SK-N-SH (cell line): Measurements from ENCODE around the gene CHD1. TPM values are rescaled to one million over a fixed set of nuclear protein-coding genes. Genes with fewer than 3 reads are reported as not detected.

Experiments used
- CTCF ChIA-PET: fragments of 300-600, 350-600 bp; formaldehyde crosslinking; extraction: SDS; loops from one replicate; lab custom pipeline; 2021; lab: Yijun Ruan, JAX
- POLR2A ChIA-PET: fragments of 350-600 bp; sonication (Branson Sonifier 250); formaldehyde crosslinking; extraction: SDS; loops from one replicate; lab custom pipeline; 2020; ENCODE audit warnings: antibody characterized with exemption, inconsistent platforms; lab: Yijun Ruan, JAX
- DNase-seq: peaks from one replicate; pipeline ENCODE4 v3.0.0; 2012
- H2AFZ ChIP-seq: fragments of 200-600 bp; sonication (generic); 2 replicates; pipeline ENCODE4 v1.8.1; 2016; ENCODE audit warnings: antibody characterized with exemption, mild to moderate bottlenecking, low read depth
- H3F3A ChIP-seq: fragments of 200-600 bp; sonication (generic); replicated peaks from 2 replicates; pipeline ENCODE3; 2016; ENCODE audit warnings: antibody characterized with exemption, mild to moderate bottlenecking; ENCODE audit not compliant: insufficient read depth
- H3K27ac ChIP-seq, 2 experiments: fragments of 200-500 bp in 1 of 2; fragments of 200-600 bp in 1 of 2; sonication (Bioruptor generic) in 1 of 2; sonication (generic), shearing (Covaris generic) in 1 of 2; 2 replicates each; pipeline versions ENCODE4 v1.5.1 to v1.6.1; 2014 to 2016; ENCODE audit warnings: low read depth in 2 of 2, inconsistent platforms in 1 of 2, low read length in 1 of 2, mild to moderate bottlenecking in 1 of 2, mixed read lengths in 1 of 2
- H3K27me3 ChIP-seq: fragments of 200-600 bp; sonication (generic), shearing (Covaris generic); 2 replicates; pipeline ENCODE4 v1.6.1; 2016; ENCODE audit warnings: mixed run types; ENCODE audit not compliant: insufficient read depth
- H3K36me3 ChIP-seq, 2 experiments: fragments of 200-500 bp in 1 of 2; fragments of 200-600 bp in 1 of 2; sonication (Bioruptor generic) in 1 of 2; sonication (generic) in 1 of 2; replicated peaks in 1 of 2; 2 replicates each; pipeline versions ENCODE3 to v1.5.1; 2014 to 2016; ENCODE audit warnings: low read length in 1 of 2, mild to moderate bottlenecking in 1 of 2; ENCODE audit not compliant: insufficient read depth in 2 of 2, control insufficient read depth in 1 of 2
- H3K4me1 ChIP-seq, 2 experiments: fragments of 200-500 bp in 1 of 2; fragments of 200-600 bp in 1 of 2; sonication (Bioruptor generic) in 1 of 2; sonication (generic), shearing (Covaris generic) in 1 of 2; 2 replicates each; pipeline versions ENCODE4 v1.5.1 to v1.6.1; 2014 to 2016; ENCODE audit warnings: low read depth in 1 of 2, low read length in 1 of 2, mixed run types in 1 of 2; ENCODE audit not compliant: insufficient read depth in 2 of 2, control insufficient read depth in 1 of 2
- H3K4me2 ChIP-seq: fragments of 200-600 bp; sonication (generic), shearing (Covaris generic); 2 replicates; pipeline ENCODE4 v1.6.1; 2017; ENCODE audit warnings: mixed run types
- H3K4me3 ChIP-seq, 2 experiments: fragments of 200-500 bp in 1 of 2; fragments of 200-600 bp in 1 of 2; sonication (Bioruptor generic) in 1 of 2; sonication (generic), shearing (Covaris generic) in 1 of 2; 2 replicates each; pipeline versions ENCODE4 v1.5.1 to v1.8.1; 2014 to 2016; ENCODE audit warnings: low read depth in 2 of 2, inconsistent platforms in 1 of 2, low read length in 1 of 2, mild to moderate bottlenecking in 1 of 2, mixed read lengths in 1 of 2, moderate library complexity in 1 of 2
- H3K79me2 ChIP-seq: fragments of 200-600 bp; sonication (generic); 2 replicates; pipeline ENCODE4 v1.8.1; 2017; ENCODE audit warnings: mild to moderate bottlenecking; ENCODE audit not compliant: insufficient read depth
- H3K9ac ChIP-seq: fragments of 200-600 bp; sonication (generic); 2 replicates; pipeline ENCODE4 v1.6.1; 2017; ENCODE audit warnings: mixed run types
- H3K9me2 ChIP-seq: fragments of 200-600 bp; sonication (generic); 2 replicates; pipeline ENCODE4 v1.6.1; 2017; ENCODE audit warnings: mixed run types
- H3K9me3 ChIP-seq: fragments of 200-600 bp; sonication (generic); 2 replicates; pipeline ENCODE4 v1.6.1; 2017; ENCODE audit warnings: mixed run types, mild to moderate bottlenecking, moderate library complexity
- H4K20me1 ChIP-seq: fragments of 200-600 bp; sonication (generic); 2 replicates; pipeline ENCODE4 v1.6.1; 2017; ENCODE audit warnings: mild to moderate bottlenecking, mixed run types; ENCODE audit not compliant: insufficient read depth
- CHD2 ChIP-seq: fragments of 150-350 bp; IDR thresholded peaks from 2 replicates; pipeline ENCODE4 v1.6.1; 2018; ENCODE audit warnings: low read length; ENCODE audit not compliant: partially characterized antibody
- ELF1 ChIP-seq: IDR thresholded peaks from 2 replicates; pipeline ENCODE4 v1.4.0; 2012
- EP300 ChIP-seq, 2 experiments: IDR thresholded peaks; 2 replicates each; pipeline versions ENCODE4 v1.4.0 to v1.6.1; 2012; ENCODE audit warnings: borderline replicate concordance in 1 of 2, low read depth in 1 of 2, low read length in 1 of 2
- FOXJ3 ChIP-seq: sonication (generic); formaldehyde crosslinking; IDR thresholded peaks from 2 replicates; pipeline ENCODE4 v1.5.1; 2020; ENCODE audit warnings: mild to moderate bottlenecking, missing genetic modification reagents
- GATA2 ChIP-seq: sonication (generic); formaldehyde crosslinking; IDR thresholded peaks from 2 replicates; pipeline ENCODE4 v1.5.0; 2020; ENCODE audit warnings: mild to moderate bottlenecking, missing genetic modification reagents
- JUND ChIP-seq: IDR thresholded peaks from 2 replicates; pipeline ENCODE4 v1.4.0; 2012
- MEF2A ChIP-seq: IDR thresholded peaks from 2 replicates; pipeline ENCODE4 v1.4.0; 2012; ENCODE audit warnings: low read depth, borderline replicate concordance
- NFIC ChIP-seq: IDR thresholded peaks from 2 replicates; pipeline ENCODE4 v1.4.0; 2012; ENCODE audit warnings: borderline replicate concordance
- RAD21 ChIP-seq: IDR thresholded peaks from 2 replicates; pipeline ENCODE4 v1.6.1; 2012; ENCODE audit warnings: mild to moderate bottlenecking, low read length
- RCOR1 ChIP-seq: fragments of 150-350 bp; IDR thresholded peaks from 2 replicates; pipeline ENCODE4 v1.6.1; 2017; ENCODE audit warnings: antibody characterized with exemption, low read length
- RFX5 ChIP-seq: IDR thresholded peaks from 2 replicates; pipeline ENCODE4 v1.6.1; 2012; ENCODE audit warnings: mild to moderate bottlenecking, improper control_type of control experiment, low read length
- SIN3A ChIP-seq: IDR thresholded peaks from 2 replicates; pipeline ENCODE4 v1.6.1; 2012; ENCODE audit warnings: low read depth, mild to moderate bottlenecking, low read length, moderate library complexity, borderline replicate concordance
- TCF12 ChIP-seq: IDR thresholded peaks from 2 replicates; pipeline ENCODE4 v1.4.0; 2012
- WGBS: methylation state at CpG from one replicate; pipeline ENCODE4 v1.1.6; 2017; ENCODE audit warnings: low lambda C conversion rate; 5-methylcytosine and 5-hydroxymethylcytosine counted together
- polyA plus RNA-seq, 3 experiments: library from polyadenylated mRNA; depleted of rRNA; stranded (reverse); fragments of >200 nt; gene quantifications; 2 replicates each; pipeline ENCODE4 v1.2.3, GENCODE V29; 2012
- TF ChIP-seq, protein P1 (sequence below): IDR thresholded peaks from 2 replicates; pipeline ENCODE4 v1.4.0; 2012; ENCODE audit warnings: low read depth, borderline replicate concordance
- TF ChIP-seq, protein P2 (sequence below): fragments of 150-350 bp; IDR thresholded peaks from 2 replicates; pipeline ENCODE4 v1.6.1; 2017; ENCODE audit warnings: antibody characterized with exemption, low read length, low read depth, borderline replicate concordance
- TF ChIP-seq, protein P3 (sequence below): IDR thresholded peaks from 2 replicates; pipeline ENCODE4 v1.6.1; 2012; ENCODE audit warnings: mild to moderate bottlenecking, low read depth, low read length, moderate library complexity
- TF ChIP-seq, protein P4 (sequence below): IDR thresholded peaks from 2 replicates; pipeline ENCODE4; 2012

CHD1 gene
- polyA plus RNA-seq, 1 of the 3 experiments (the other 2 are of a cell fraction) = 12.4 TPM

DNA sequence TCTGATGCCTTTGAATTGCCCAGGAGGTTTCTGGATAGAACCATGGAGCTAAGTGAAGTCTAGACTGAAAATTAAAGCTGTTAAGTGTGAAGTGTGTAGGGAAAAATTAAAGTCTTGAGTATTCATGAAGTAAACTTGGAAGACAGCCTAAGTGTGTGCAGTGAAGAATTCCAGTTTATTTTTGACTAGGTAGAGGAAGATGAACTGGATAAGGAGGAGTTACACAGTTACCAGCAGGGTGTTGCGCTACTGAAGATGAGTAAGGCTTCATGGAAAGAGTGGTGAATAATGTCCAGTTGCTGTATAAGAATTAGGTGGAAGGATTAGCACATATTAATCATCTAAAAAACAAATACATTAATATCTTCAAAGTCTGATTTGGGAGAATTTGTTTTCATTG is 5.7 kb upstream of the CHD1 start:
- H3K4me1 ChIP-seq = peaks cover 4 to 6% of the 10 kb centered on the region in 2 experiments; a peak in 2 of 4 replicates
- H3K4me2 ChIP-seq = no peak overlapping the region
- TF ChIP-seq TCF12 (no peak), ELF1 (no peak), FOXJ3 (no peak), MEF2A (no peak), RAD21 (no peak), NFIC (no peak), SIN3A (no peak)
- TF ChIP-seq, protein P1, sequence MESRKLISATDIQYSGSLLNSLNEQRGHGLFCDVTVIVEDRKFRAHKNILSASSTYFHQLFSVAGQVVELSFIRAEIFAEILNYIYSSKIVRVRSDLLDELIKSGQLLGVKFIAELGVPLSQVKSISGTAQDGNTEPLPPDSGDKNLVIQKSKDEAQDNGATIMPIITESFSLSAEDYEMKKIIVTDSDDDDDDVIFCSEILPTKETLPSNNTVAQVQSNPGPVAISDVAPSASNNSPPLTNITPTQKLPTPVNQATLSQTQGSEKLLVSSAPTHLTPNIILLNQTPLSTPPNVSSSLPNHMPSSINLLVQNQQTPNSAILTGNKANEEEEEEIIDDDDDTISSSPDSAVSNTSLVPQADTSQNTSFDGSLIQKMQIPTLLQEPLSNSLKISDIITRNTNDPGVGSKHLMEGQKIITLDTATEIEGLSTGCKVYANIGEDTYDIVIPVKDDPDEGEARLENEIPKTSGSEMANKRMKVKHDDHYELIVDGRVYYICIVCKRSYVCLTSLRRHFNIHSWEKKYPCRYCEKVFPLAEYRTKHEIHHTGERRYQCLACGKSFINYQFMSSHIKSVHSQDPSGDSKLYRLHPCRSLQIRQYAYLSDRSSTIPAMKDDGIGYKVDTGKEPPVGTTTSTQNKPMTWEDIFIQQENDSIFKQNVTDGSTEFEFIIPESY = no peak
- no peaks in the 10 kb centered on the region for H3K9me2 ChIP-seq
- no peaks in the 10 kb centered on the region for H3K9me3 ChIP-seq
- no peaks in the 10 kb centered on the region for H3K27me3 ChIP-seq
- ChIA-PET CTCF (interaction anchor here (1.2 kb wide), 1 partner anchor 34 kb away, joined by 3 read pairs; no protein-coding TSS in a partner anchor), POLR2A (no interaction called here)
- no peak overlapping the region for H3K4me3 ChIP-seq
- DNase-seq = no peak
- H3K79me2 ChIP-seq = peaks cover 30% of the 10 kb centered on the region
- WGBS = 91% methylated on average over 1 of the region's 1 CpG
- peaks cover 0 to 9% of the 10 kb centered on the region in 2 experiments for H3K36me3 ChIP-seq
- H3K27ac ChIP-seq = no peak overlapping the region
- no peak overlapping the region for H2AFZ ChIP-seq
- H4K20me1 ChIP-seq = peaks cover 19% of the 10 kb centered on the region; the same call in 1 of the 2 replicates
- peaks cover 4% of the 10 kb centered on the region for H3F3A ChIP-seq
- no peak overlapping the region for H3K9ac ChIP-seq

DNA sequence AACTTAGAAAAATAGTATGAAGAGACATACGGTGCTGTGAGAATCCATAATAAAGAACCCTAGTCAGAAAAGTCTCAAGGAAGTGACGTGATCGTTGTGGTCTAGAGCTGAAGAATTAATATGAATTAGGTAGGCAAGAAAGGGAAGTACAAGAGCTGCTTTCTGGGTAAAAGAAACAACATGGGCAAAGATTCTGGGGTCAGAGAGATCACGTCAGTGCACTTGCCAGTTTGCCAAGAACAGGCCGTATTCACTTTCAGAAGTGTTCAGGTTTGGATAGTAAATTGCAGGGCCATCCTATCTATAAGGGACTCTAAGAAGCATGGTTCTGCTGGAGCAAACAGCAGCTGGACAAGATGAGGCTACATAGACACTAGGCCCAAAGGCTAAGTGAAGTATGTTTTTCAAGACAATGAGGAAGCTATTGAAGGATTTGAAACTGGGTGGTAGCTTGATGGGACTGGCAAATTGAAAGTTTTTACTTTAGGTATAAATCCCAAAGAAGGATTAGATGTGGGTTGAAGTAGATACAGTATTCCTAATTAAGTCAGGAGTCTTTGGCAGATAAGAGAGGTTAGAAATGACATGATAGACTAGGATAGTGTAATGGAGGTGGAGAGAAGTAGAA is 4.8 kb upstream of the CHD1 start:
- H3K27me3 ChIP-seq = no peaks in the 10 kb centered on the region
- H3K4me2 ChIP-seq = no peak overlapping the region
- ChIA-PET CTCF (interaction anchor here (1.1 to 1.2 kb wide), 2 partner anchors 35 to 127 kb away, joined by 3 read pairs; no protein-coding TSS in a partner anchor), POLR2A (no interaction called here)
- no peak for DNase-seq
- H3K27ac ChIP-seq = no peak overlapping the region
- peaks cover 4 to 6% of the 10 kb centered on the region in 2 experiments; a peak in 2 of 4 replicates for H3K4me1 ChIP-seq
- peaks cover 5% of the 10 kb centered on the region for H3F3A ChIP-seq
- no peak overlapping the region for H3K9ac ChIP-seq
- peaks cover 0 to 9% of the 10 kb centered on the region in 2 experiments for H3K36me3 ChIP-seq
- WGBS = 97% methylated on average over 5 of the region's 5 CpGs
- no peak overlapping the region for H2AFZ ChIP-seq
- H3K9me2 ChIP-seq = no peaks in the 10 kb centered on the region
- H3K9me3 ChIP-seq = no peaks in the 10 kb centered on the region
- H3K4me3 ChIP-seq = no peak overlapping the region
- H4K20me1 ChIP-seq = peaks cover 19% of the 10 kb centered on the region; the same call in 1 of the 2 replicates
- peaks cover 30% of the 10 kb centered on the region for H3K79me2 ChIP-seq
- no peak for TF ChIP-seq NFIC
- no peak for TF ChIP-seq FOXJ3
- TF ChIP-seq TCF12 = no peak
- TF ChIP-seq, protein P2, sequence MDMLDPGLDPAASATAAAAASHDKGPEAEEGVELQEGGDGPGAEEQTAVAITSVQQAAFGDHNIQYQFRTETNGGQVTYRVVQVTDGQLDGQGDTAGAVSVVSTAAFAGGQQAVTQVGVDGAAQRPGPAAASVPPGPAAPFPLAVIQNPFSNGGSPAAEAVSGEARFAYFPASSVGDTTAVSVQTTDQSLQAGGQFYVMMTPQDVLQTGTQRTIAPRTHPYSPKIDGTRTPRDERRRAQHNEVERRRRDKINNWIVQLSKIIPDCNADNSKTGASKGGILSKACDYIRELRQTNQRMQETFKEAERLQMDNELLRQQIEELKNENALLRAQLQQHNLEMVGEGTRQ = no peak
- TF ChIP-seq, protein P1 = no peak
- TF ChIP-seq EP300 (IDR thresholded peaks at IDR 0.05; ENCODE audit: borderline replicate concordance in 1 of 2, low read depth in 1 of 2, low read length in 1 of 2) = no peak
- TF ChIP-seq GATA2 (CRISPR knock-in tag) = no peak
- TF ChIP-seq, protein P3, sequence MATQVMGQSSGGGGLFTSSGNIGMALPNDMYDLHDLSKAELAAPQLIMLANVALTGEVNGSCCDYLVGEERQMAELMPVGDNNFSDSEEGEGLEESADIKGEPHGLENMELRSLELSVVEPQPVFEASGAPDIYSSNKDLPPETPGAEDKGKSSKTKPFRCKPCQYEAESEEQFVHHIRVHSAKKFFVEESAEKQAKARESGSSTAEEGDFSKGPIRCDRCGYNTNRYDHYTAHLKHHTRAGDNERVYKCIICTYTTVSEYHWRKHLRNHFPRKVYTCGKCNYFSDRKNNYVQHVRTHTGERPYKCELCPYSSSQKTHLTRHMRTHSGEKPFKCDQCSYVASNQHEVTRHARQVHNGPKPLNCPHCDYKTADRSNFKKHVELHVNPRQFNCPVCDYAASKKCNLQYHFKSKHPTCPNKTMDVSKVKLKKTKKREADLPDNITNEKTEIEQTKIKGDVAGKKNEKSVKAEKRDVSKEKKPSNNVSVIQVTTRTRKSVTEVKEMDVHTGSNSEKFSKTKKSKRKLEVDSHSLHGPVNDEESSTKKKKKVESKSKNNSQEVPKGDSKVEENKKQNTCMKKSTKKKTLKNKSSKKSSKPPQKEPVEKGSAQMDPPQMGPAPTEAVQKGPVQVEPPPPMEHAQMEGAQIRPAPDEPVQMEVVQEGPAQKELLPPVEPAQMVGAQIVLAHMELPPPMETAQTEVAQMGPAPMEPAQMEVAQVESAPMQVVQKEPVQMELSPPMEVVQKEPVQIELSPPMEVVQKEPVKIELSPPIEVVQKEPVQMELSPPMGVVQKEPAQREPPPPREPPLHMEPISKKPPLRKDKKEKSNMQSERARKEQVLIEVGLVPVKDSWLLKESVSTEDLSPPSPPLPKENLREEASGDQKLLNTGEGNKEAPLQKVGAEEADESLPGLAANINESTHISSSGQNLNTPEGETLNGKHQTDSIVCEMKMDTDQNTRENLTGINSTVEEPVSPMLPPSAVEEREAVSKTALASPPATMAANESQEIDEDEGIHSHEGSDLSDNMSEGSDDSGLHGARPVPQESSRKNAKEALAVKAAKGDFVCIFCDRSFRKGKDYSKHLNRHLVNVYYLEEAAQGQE = no peak
- TF ChIP-seq RFX5 = no peak
- no peak for TF ChIP-seq CHD2
- no peak for TF ChIP-seq JUND
- TF ChIP-seq, protein P4, sequence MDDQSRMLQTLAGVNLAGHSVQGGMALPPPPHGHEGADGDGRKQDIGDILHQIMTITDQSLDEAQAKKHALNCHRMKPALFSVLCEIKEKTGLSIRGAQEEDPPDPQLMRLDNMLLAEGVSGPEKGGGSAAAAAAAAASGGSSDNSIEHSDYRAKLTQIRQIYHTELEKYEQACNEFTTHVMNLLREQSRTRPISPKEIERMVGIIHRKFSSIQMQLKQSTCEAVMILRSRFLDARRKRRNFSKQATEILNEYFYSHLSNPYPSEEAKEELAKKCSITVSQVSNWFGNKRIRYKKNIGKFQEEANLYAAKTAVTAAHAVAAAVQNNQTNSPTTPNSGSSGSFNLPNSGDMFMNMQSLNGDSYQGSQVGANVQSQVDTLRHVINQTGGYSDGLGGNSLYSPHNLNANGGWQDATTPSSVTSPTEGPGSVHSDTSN = no peak
- no peak for TF ChIP-seq RCOR1
